Natural killer cell (primary cell): ENCODE data around the gene LAT. TPM values are rescaled to one million over a fixed set of nuclear protein-coding genes. Genes with fewer than 3 reads are reported as not detected.

Source experiments
- ATAC-seq, 3 donors: fragments of 150-1000 bp in 2 of 3; fragments of 200-7000 bp in 1 of 3; cut with Tn5 transposase; 1 replicate in 1 of 3; 2 replicates in 2 of 3; pipeline ENCODE4 v1.10.0; 2021; ENCODE audit warnings: mild to moderate bottlenecking in 2 of 3, moderate library complexity in 2 of 3
- DNase-seq, 2 donors: peaks; one replicate each; pipeline versions ENCODE4 v3.0.0 to v3.0.0-alpha.2; 2013 to 2021; ENCODE audit warnings: mixed read lengths in 1 of 2
- H3K27ac ChIP-seq: one replicate; pipeline ENCODE4 v1.5.1; 2013; ENCODE audit warnings: mild to moderate bottlenecking, low read length
- H3K27me3 ChIP-seq: one replicate; pipeline ENCODE4 v1.6.1; 2013; ENCODE audit warnings: low read length; ENCODE audit not compliant: control insufficient read depth, insufficient read depth
- H3K36me3 ChIP-seq: one replicate; pipeline ENCODE4 v1.6.1; 2013; ENCODE audit warnings: low read length; ENCODE audit not compliant: control insufficient read depth, insufficient read depth
- H3K4me1 ChIP-seq: one replicate; pipeline ENCODE4 v1.6.1; 2013; ENCODE audit warnings: low read length; ENCODE audit not compliant: control insufficient read depth, insufficient read depth
- H3K4me3 ChIP-seq: one replicate; pipeline ENCODE4 v1.5.1; 2013; ENCODE audit warnings: low read length
- H3K9me3 ChIP-seq: one replicate; pipeline ENCODE4 v1.6.1; 2013; ENCODE audit warnings: low read length; ENCODE audit not compliant: control insufficient read depth, insufficient read depth
- H3K27ac Mint-ChIP-seq, 2 donors: one replicate each; pipeline ENCODE4 v1.8.0; 2022; ENCODE audit warnings: mild to moderate bottlenecking in 2 of 2, mixed read lengths in 2 of 2, moderate library complexity in 1 of 2
- H3K27me3 Mint-ChIP-seq, 2 donors: one replicate each; pipeline ENCODE4 v1.8.0; 2022; ENCODE audit warnings: low read depth in 2 of 2, mixed read lengths in 2 of 2
- H3K36me3 Mint-ChIP-seq: one replicate; pipeline ENCODE4 v1.8.0; 2022; ENCODE audit warnings: mixed read lengths
- H3K4me1 Mint-ChIP-seq, 2 donors: one replicate each; pipeline ENCODE4 v1.8.0; 2022; ENCODE audit warnings: mixed read lengths in 2 of 2
- H3K4me3 Mint-ChIP-seq: one replicate; pipeline ENCODE4 v1.8.0; 2022; ENCODE audit warnings: mild to moderate bottlenecking, moderate library complexity, mixed read lengths
- H3K9me3 Mint-ChIP-seq, 2 donors: one replicate each; pipeline ENCODE4 v1.8.0; 2022; ENCODE audit warnings: mixed read lengths in 2 of 2
- WGBS: methylation state at CpG from one replicate; pipeline ENCODE4 v1.1.7; 2013; ENCODE audit warnings: missing lambda C conversion rate; ENCODE audit not compliant: insufficient coverage; 5-methylcytosine and 5-hydroxymethylcytosine counted together
- intact Hi-C: fragments of 100-400 bp; cut with micrococcal nuclease; formaldehyde crosslinking; loops from one replicate; pipeline ENCODE4 v1.14.2; 2022
- total RNA-seq, 4 donors: library from RNA; stranded (reverse); fragments of 120-200 nt in 1 of 4; gene quantifications; one replicate each; pipeline versions ENCODE4 v1.2.3 to v1.2.4, GENCODE V29; 2013 to 2022
- TF ChIP-seq, protein P1 (sequence below): fragments of 200-600 bp; IDR thresholded peaks from one replicate; pipeline ENCODE4 v1.8.0; 2022; ENCODE audit warnings: antibody characterized with exemption

The LAT gene
- total RNA-seq, 3 donors from 2014 or later (not counting 1 experiment from before 2014, with no cell fraction given), result 130 to 148 (median 147) TPM

DNA sequence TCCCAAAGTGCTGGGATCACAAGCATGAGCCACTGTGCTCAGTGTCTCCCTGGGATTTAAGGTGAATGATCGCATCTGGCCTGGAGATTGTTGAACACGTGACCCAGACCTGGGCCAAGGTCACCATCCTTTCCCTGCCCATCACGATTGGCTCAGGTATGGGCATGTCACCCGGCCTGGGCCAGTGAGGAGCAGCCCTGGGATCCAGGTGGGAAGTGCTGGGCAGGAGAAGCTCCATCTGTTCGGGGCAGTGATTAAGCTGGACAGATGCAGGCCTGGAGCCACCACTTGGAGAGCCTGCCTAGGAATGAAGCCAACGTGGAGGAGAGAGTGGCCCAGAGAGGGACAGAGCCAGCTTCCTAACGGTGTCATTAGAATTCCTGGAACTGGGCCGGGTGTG, 6.8 kb downstream of the LAT start:
- H3K4me3 Mint-ChIP-seq, result no peak overlapping the region
- H3K4me1 ChIP-seq, result peaks cover 33% of the 10 kb centered on the region
- peak overlapping the region in 1 of 2 donors; percentile 62 for H3K27ac Mint-ChIP-seq
- ATAC-seq, result no peak
- no peak overlapping the region for H3K4me3 ChIP-seq
- intact Hi-C loops, result no loop called here
- no peak for DNase-seq
- H3K36me3 Mint-ChIP-seq, result no peaks in the 10 kb centered on the region
- H3K27ac ChIP-seq, result no peak overlapping the region
- H3K9me3 Mint-ChIP-seq, result peaks cover 0 to 5% of the 10 kb centered on the region in 2 donors
- H3K4me1 Mint-ChIP-seq, result peaks cover 9 to 38% of the 10 kb centered on the region in 2 donors
- H3K27me3 ChIP-seq, result no peaks in the 10 kb centered on the region
- TF ChIP-seq, protein P1, sequence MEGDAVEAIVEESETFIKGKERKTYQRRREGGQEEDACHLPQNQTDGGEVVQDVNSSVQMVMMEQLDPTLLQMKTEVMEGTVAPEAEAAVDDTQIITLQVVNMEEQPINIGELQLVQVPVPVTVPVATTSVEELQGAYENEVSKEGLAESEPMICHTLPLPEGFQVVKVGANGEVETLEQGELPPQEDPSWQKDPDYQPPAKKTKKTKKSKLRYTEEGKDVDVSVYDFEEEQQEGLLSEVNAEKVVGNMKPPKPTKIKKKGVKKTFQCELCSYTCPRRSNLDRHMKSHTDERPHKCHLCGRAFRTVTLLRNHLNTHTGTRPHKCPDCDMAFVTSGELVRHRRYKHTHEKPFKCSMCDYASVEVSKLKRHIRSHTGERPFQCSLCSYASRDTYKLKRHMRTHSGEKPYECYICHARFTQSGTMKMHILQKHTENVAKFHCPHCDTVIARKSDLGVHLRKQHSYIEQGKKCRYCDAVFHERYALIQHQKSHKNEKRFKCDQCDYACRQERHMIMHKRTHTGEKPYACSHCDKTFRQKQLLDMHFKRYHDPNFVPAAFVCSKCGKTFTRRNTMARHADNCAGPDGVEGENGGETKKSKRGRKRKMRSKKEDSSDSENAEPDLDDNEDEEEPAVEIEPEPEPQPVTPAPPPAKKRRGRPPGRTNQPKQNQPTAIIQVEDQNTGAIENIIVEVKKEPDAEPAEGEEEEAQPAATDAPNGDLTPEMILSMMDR, result no peak
- no peaks in the 10 kb centered on the region for H3K9me3 ChIP-seq
- H3K36me3 ChIP-seq, result peaks cover 34% of the 10 kb centered on the region
- H3K27me3 Mint-ChIP-seq, result no peaks in the 10 kb centered on the region
- WGBS, result 93% methylated on average over 8 of the region's 8 CpGs

DNA sequence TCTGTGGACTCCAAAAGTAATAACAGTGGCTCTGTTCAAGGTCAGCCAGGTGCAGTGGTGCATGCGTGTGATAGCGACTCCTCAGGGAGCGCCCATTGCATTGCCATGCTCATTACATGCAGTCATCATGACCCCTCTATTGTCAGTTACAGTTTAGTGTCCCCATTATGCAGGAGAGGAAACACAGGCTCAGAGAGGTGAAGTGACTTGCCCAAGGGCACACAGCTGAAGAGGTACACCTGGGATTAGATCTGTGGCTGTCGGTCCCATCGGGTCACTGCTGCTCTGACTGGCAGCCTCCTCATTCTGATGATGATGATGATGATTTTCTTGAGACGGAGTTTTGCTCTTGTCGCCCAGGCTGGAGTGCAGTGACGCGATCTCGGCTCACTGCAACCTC, 7.6 kb downstream of the LAT start:
- no peaks in the 10 kb centered on the region for H3K9me3 ChIP-seq
- H3K4me3 Mint-ChIP-seq, result no peak overlapping the region
- H3K4me1 Mint-ChIP-seq, result peaks cover 2 to 31% of the 10 kb centered on the region in 2 donors
- no peak overlapping the region for H3K27ac ChIP-seq
- H3K9me3 Mint-ChIP-seq, result no peaks in the 10 kb centered on the region
- ATAC-seq, result no peak
- H3K27ac Mint-ChIP-seq, result no peak overlapping the region
- no peaks in the 10 kb centered on the region for H3K27me3 ChIP-seq
- H3K27me3 Mint-ChIP-seq, result no peaks in the 10 kb centered on the region
- H3K4me1 ChIP-seq, result peaks cover 25% of the 10 kb centered on the region
- no peaks in the 10 kb centered on the region for H3K36me3 Mint-ChIP-seq
- intact Hi-C loops, result no loop called here
- TF ChIP-seq, protein P1, result no peak
- peaks cover 26% of the 10 kb centered on the region for H3K36me3 ChIP-seq
- 95% methylated on average over 10 of the region's 10 CpGs for WGBS
- DNase-seq, result no peak
- no peak overlapping the region for H3K4me3 ChIP-seq

DNA sequence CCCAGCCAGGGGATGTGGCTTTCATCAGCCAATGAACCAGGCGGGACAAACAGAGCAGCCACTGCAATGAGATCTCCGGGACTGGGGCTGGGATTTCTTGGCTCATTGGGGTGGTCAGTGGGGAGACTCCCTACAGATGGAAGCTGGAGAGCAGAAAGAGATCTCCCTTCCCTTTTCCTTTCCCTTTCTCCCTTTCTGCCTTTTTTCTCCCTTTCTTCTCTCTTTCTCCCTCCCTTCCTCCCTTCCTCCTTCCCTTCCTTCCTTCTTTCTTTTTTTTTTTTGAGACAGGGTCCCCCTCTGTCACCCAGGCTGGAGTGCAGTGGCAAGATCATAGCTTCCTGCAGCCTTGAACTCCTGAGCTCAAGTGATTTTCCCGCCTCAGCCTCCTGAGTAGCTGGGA, 14.0 kb downstream of the LAT start:
- H3K4me3 ChIP-seq, result no peak overlapping the region
- TF ChIP-seq, protein P1, result no peak
- no peak overlapping the region for H3K27ac ChIP-seq
- H3K4me1 ChIP-seq, result no peaks in the 10 kb centered on the region
- intact Hi-C loops, result no loop called here
- no peak overlapping the region for H3K4me3 Mint-ChIP-seq
- no peaks in the 10 kb centered on the region for H3K36me3 Mint-ChIP-seq
- H3K27me3 Mint-ChIP-seq, result no peaks in the 10 kb centered on the region
- ATAC-seq (no peak), DNase-seq (no peak)
- H3K4me1 Mint-ChIP-seq, result peaks cover 0 to 4% of the 10 kb centered on the region in 2 donors
- H3K9me3 ChIP-seq, result no peaks in the 10 kb centered on the region
- no peak overlapping the region for H3K27ac Mint-ChIP-seq
- no peaks in the 10 kb centered on the region for H3K9me3 Mint-ChIP-seq
- no peaks in the 10 kb centered on the region for H3K36me3 ChIP-seq
- WGBS, result 91% methylated on average over 3 of the region's 3 CpGs
- H3K27me3 ChIP-seq, result no peaks in the 10 kb centered on the region

DNA sequence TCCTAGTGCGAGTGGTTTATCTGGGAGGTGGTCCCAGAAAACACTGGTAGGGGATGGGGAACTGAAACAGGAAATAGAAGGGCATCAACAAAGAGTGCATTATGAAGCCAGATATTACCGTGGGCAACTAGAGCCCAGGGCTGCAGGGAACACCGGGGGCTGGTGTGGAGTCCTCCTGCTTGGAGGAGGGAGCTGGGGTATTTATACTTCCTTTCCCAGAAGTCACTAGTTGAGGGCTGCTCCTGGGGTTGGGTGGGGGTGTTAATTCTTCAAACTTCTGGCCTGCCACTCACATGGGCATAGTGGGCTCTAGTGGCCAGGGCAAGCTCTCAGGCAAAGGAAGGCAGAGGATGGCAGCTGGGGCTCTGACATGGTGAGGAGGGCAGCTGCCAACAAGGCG, 14.7 kb downstream of the LAT start:
- H3K4me3 ChIP-seq, result no peak overlapping the region
- Mint-ChIP-seq H3K27me3 (no peaks in the 10 kb centered on the region), H3K9me3 (no peaks in the 10 kb centered on the region), H3K36me3 (no peaks in the 10 kb centered on the region), H3K4me1 (peaks cover 0 to 4% of the 10 kb centered on the region in 2 donors), H3K4me3 (no peak overlapping the region), H3K27ac (no peak overlapping the region)
- TF ChIP-seq, protein P1, result no peak
- H3K27ac ChIP-seq, result no peak overlapping the region
- WGBS, result 57% methylated on average over 4 of the region's 4 CpGs
- ATAC-seq (no peak), DNase-seq (no peak)
- no peaks in the 10 kb centered on the region for H3K36me3 ChIP-seq
- no peaks in the 10 kb centered on the region for H3K4me1 ChIP-seq
- no peaks in the 10 kb centered on the region for H3K27me3 ChIP-seq
- no peaks in the 10 kb centered on the region for H3K9me3 ChIP-seq
- intact Hi-C loops, result no loop called here
